Stimulated activated CD4-positive, alpha-beta T cell treated with anti-CD3 and anti-CD28 coated beads, Interleukin-1b, Interleukin-23, amount 100 ng/mL, for 24 hours (primary cell): ENCODE measurements around the gene RNF167.
A peak's percentile ranks its signal among the peaks of the same experiment; 100 is the strongest.

ENCODE experiments used
- DNase-seq, 4 experiments: peaks; one replicate each; pipeline ENCODE4 v3.0.0-alpha.2; 2020; ENCODE audit warnings: low read depth in 4 of 4, low spot score in 1 of 4

The RNF167 gene

DNA sequence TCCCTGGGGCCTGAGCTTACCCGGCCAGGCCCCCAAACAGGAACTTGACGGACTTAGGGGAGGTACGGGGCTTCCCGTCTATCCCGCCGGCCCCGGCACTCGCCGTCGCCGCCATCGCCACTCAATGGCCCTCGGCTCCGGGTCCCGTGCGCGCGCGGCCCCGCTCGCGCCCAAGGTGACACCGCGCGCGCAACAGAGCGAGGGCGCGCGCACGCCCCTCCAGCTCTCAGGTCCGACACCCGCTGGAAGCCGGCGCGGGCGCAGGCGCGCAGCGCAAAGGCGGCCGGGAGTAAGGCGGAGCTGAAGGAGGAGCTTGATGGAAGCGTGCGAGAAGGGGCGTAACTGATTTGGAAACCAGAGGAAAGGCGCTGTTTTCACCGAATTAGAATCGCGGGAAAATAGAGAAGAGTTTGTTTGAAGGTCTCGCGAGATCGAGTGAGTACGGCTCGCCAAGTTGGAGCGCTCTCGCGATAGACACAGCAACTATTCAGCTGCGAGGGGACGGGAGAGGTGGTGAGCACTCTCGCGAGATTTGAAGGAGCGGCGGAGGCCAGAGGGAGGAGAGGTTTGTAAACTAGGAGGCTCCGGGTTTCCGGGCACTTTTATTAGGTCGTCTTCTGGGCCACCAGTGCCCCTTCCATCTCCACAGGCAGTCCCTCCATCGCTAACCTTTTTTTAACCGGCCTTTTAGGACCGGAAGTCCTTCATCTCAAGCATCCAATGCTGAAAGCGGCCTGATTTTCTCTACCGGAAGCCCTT lies at the start of gene RNF167, which contains the start of gene SLC25A11:
TSS of gene RNF167 (plus strand) at position 473 of the 759 bp plus-strand sequence. CDS start 642 bp downstream, outside the sequence.
TSS of gene SLC25A11 (minus strand) at position 251 of the 759 bp plus-strand sequence. CDS start at position 115, 136 bp downstream.
- peak; percentile 84 to 92 (median 88) for DNase-seq

DNA sequence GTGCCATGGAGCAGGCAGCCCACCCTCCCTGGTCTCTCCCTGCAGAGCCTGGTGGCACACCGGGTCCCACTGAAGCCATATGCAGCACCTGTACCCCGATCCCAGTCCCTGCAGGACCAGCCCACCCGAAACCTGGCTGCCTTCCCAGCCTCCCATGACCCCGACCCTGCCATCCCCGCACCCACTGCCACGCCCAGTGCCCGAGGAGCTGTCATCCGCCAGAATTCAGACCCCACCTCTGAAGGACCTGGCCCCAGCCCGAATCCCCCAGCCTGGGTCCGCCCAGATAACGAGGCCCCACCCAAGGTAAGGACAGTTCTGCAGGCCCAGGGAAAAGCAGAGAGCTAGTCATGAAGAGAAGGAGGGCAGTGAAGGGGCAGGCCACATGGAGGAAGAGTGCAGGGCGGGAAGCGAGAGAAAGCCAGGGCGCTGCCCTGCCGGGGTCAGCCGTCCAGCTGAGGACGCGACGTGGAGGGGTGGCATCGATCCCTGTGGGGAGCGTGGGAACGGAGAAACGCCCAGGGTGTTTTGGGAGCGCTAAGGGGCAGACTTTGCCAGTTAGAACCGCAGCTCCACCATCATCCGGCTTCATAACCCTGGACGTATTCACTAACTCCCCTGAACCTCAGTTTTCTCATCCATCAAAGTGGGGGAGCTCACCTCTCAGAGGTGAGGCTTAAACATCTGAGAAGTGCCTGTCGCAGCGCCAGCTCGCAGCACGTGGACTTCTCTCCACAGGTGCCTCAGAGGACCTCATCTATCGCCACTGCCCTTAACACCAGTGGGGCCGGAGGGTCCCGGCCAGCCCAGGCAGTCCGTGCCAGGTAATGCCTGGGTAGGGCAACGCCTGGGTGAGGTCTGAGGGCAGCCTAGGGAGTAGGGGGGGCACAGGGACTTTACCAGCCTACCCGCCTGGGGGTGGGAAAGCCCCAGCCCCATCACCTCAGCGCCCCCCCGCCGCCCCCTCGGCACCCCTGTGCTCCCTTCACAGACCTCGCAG lies 48.4 kb upstream of the RNF167 start:
- no peak for DNase-seq

DNA sequence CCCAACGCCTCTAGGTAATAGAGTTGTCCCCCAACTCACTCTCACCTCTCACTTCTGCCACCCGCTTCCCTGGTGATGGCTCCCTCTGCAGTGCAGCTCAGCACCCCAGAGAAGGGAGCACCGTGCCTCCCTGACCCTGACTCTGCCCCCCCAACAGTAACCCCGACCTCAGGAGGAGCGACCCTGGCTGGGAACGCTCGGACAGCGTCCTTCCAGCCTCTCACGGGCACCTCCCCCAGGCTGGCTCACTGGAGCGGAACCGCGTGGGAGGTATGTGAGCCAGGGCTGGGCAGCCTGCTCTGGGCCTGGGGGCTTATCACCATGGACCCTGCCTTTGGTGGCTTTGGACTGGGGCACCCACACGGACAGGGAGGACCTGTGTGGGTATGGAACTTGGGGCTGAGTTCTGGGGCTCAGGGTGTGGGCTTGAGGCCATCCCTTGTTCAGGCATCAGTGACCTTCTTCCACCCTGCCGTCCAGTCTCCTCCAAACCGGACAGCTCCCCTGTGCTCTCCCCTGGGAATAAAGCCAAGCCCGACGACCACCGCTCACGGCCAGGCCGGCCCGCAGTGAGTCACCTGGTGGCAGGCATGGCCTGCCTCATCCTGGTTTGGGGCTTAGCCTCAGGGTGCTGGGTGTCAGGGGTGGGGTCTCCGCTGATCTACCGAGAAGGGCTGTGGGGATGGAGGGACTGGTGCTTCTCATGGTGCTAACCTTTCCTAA lies 47.4 kb upstream of the RNF167 start:
- DNase-seq = no peak

DNA sequence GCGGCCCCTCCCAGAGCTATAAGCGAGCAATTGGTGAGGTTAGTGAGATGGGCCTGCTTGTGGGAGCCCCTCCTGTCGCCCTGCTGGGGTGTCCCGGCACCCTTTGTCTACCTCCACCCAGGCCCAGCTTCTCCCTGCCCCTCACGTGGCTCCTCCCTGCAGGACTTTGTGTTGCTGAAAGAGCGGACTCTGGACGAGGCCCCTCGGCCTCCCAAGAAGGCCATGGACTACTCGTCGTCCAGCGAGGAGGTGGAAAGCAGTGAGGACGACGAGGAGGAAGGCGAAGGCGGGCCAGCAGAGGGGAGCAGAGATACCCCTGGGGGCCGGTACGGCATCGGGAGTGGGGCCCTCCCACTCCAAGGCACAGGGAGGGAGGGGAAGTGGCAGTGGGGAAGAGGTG lies 46.8 kb upstream of the RNF167 start:
- DNase-seq = no peak

DNA sequence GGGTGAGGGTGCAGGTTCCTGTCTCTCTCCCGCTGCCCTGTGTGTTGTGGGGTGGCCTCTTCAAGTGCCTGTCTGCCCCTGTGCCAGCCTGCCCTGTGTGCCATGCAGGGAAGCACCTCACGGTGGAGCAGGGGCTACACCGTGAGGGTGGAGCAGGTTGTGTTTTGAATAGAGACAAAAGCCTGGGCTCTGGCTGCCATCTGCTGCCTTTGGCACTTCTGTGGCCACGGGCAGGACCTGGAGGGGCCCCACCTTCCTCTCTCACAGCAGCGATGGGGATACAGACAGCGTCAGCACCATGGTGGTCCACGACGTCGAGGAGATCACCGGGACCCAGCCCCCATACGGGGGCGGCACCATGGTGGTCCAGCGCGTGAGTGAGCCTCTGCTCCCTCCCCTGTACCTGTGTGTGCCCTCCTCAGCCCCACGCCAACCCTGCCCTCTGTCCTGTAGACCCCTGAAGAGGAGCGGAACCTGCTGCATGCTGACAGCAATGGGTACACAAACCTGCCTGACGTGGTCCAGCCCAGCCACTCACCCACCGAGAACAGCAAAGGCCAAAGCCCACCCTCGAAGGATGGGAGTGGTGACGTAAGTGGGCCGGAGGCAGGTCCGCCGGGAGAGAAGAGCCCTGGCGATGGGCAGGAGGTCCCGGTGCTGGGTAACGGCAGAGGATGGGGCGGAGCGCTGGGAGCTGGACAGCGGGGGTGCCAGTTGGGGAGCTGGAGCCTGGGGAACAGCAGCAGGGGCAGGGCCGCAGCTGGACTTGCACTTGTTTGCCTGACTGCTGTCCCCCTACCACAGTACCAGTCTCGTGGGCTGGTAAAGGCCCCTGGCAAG lies 46.1 kb upstream of the RNF167 start:
- no peak for DNase-seq

DNA sequence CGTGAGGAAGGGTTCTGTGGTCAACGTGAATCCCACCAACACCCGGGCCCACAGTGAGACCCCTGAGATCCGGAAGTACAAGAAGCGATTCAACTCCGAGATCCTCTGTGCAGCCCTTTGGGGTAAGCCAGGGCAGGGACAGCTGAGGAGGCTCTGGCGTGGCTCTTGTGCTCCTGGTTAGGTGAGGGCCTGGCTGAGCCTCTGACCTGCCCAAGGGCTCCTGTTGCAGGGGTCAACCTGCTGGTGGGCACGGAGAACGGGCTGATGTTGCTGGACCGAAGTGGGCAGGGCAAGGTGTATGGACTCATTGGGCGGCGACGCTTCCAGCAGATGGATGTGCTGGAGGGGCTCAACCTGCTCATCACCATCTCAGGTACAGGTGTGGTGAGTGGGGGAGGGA lies 44.9 kb upstream of the RNF167 start:
- DNase-seq = no peak

DNA sequence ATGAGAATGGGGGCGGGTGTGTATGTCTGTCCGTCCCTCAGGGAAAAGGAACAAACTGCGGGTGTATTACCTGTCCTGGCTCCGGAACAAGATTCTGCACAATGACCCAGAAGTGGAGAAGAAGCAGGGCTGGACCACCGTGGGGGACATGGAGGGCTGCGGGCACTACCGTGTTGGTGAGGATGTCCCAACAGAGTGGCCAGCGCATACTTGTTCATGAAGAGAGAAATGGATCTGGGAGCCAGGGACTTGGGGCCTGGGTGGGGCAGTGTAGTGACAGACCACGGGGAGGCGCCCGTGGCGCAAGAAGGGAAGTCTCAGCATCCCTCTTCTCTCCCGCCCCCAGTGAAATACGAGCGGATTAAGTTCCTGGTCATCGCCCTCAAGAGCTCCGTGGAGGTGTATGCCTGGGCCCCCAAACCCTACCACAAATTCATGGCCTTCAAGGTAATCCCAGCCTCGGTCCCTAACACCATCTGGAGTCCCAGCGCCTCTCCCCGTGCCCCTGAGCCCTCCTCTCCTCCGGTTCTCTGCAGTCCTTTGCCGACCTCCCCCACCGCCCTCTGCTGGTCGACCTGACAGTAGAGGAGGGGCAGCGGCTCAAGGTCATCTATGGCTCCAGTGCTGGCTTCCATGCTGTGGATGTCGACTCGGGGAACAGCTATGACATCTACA lies 44.3 kb upstream of the RNF167 start:
- DNase-seq = no peak

DNA sequence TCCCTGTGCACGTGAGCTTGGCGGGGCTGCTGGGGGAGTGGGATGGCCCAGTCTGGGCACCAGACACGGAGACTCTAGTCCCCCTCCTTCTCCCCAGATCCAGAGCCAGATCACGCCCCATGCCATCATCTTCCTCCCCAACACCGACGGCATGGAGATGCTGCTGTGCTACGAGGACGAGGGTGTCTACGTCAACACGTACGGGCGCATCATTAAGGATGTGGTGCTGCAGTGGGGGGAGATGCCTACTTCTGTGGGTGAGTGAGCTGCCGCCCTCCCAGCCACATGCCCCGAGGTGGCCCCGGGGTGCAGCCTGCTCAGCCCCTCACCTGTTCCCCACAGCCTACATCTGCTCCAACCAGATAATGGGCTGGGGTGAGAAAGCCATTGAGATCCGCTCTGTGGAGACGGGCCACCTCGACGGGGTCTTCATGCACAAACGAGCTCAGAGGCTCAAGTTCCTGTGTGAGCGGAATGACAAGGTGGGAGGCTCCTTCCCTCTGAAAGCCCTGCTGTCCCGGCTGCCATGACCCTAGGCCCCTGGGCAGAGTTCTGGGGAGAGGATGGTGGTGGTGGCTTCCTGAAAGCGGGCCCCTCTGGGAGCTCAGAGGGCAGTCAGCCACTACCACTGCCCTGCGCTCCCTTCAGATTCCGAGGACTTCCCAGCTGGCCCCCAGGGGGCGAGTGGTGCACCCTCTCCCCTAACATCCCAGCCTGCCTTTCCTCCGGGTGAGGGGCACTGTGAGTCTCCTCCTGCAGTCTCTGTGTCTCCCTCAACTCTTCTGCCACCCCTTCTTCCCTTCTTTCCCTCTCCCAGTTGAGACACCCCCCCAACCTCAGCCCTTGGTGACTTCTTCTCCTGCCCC lies 43.5 kb upstream of the RNF167 start:
- no peak for DNase-seq

DNA sequence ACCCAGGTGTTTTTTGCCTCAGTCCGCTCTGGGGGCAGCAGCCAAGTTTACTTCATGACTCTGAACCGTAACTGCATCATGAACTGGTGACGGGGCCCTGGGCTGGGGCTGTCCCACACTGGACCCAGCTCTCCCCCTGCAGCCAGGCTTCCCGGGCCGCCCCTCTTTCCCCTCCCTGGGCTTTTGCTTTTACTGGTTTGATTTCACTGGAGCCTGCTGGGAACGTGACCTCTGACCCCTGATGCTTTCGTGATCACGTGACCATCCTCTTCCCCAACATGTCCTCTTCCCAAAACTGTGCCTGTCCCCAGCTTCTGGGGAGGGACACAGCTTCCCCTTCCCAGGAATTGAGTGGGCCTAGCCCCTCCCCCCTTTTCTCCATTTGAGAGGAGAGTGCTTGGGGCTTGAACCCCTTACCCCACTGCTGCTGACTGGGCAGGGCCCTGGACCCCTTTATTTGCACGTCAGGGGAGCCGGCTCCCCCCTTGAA lies 42.8 kb upstream of the RNF167 start:
- no peak for DNase-seq

DNA sequence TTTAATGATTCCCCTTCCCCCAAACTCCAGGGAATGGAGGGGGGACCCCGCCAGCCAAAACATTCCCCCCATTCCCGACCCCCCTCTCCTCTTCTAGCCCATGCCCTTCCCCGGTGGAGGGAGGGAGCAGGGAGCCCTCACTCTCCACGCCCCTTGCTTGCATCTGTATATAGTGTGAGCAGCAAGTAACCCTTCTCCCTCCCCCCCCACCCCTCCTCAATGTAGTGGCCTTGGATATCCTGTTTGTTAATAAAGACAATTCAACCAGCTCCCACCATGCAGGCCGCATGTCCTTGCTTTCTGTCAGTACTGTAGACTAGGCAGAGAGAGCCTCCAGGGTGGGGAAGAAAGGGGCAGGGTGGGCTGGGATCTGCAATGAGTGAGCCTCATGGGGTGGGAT lies 42.3 kb upstream of the RNF167 start:
- DNase-seq = no peak

DNA sequence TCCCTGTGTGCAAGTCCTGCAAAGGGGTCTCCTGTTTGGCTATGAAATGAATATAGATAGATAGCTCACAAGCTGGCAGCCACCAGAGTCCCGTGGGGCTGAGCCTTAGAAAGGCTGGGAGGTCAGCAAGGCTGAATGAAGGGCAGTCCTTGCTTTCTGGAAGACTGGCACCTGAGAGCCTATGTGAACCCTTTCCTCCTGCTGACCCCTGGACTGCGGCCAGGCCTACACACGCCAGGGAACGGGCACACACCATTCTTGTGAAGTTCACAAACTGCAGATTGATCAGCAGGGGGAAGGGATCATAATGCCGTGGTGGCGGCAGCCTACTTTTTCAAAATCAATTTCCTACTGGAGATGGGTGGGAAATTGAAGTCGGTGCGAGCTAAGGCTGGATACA lies 41.7 kb upstream of the RNF167 start:
- no peak for DNase-seq

DNA sequence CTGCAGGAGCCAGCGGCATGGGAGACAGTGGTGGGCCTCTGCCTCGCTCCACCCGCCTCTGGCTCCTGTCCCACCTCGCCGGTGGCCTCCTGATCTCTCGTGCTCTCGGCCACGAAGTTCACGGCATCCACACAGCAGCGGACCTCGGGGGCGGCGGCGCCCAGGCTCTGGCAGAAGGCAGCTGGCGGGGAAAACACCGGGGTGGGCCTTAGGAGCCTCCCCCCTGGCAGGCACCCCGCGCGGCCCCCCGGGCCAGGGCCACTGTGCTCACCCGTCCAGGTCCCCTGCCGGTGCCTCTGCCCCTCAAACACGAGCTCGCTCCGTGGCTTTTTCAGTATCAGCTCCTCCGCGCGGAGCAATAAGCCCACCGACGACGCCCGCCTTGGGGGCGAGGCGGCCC lies 41.1 kb upstream of the RNF167 start:
- DNase-seq = no peak

DNA sequence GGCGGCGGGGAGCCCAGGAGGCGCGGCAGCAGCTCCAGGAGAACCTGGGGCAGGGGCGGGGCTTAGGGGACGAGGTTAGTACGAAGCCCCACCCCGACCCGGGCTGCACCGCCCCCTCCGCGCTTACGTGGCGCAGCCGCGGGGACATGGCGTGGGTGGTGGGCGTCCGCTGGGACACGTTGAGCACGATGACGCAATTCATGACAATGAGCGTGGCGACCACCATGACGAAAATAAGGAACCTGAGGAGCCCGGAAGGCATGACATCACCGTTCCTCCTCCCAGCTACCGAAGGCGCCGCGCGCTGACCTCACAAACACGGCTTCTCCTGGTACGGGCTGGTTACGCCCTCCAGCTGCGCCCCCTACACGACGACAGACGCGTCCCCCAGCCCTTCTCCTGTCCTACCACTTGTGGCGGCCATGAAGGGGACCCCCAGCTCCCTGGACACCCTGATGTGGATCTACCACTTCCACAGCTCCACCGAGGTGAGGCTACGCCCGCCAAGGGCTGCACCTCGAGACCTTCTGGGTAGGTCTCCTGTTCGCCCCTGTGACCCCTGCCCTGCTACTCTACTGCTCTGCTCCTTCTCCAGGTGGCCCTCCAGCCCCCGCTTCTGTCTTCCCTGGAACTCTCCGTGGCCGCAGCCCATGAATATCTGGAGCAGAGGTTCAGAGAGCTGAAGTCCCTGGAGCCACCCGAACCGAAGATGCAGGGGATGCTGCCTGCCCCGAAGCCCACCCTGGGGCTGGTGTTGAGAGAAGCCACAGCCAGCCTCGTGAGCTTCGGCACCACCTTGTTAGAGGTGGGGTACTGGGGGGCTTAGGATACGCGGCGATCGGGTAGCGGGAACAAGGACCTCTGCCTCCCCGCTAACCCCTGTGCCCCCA lies 40.5 kb upstream of the RNF167 start, which contains the start of gene C17orf107:
TSS of gene C17orf107 (plus strand) at position 196 of the 890 bp plus-strand sequence. CDS start at position 423, 227 bp downstream.
- peak; percentile 91 to 93 (median 92) for DNase-seq

DNA sequence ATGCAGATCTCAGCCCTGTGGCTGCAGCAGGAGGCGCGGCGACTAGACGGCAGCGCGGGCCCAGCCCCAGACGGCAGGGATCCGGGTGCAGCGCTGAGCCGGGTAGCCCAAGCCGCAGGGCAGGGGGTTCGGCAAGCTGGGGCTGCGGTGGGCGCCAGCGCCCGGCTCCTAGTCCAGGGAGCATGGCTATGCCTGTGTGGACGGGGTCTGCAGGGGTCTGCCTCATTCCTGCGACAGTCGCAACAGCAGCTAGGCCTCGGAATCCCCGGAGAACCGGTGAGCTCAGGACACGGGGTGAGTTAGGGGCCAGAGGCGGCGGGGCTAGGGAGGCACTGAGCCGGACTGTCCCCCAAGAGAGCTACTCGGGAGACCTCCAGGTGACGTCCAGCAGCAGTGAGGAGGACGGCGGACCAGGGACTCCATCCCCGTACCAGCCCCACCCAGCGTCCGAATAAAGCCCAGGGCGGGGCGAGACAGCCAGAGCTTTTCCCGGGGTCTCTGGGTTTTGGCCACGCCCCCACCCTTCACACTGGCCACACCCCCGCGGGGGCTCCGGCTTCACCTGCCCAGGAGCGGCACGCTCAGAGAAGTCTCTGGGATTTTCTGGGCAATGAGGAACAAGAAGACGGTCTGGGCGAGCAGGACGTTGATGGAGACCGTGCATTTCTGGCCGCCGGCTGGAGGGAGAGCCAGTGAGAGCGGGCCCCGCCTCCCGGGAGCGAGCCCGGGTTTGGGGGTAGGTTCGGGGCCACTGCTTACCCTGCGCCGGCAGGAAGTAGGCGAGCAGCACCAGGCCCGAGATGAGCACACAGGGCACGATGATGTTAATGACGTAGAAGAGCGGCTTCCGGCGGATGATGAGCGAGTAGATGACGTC lies 39.6 kb upstream of the RNF167 start:
- DNase-seq = no peak

DNA sequence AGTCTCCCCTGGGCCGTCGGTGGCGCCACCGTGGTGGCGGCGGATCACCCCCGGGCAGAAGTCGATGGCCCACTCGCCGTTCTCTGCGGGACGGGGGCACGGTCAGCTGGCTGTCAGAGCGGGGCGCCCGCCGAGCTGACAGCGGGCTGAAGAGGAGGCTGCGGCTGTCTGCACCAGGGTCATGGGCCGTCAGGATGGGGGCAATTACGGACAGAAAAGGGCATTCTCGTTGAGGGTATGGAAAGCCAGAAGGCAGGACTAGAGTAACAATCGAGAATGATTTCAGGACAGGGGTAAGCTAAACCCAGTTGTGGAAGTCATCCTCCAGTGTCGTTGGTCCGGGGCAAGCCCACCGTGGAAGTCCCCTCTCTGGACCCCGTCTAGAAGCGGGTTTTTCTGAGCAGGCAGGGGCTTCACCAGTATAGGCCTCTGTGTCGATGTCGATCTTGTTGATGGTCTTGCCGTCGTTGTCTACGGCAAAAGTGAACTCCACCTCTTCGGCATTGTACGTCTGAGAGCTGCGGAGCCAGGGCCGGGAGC lies 38.9 kb upstream of the RNF167 start:
- no peak for DNase-seq

DNA sequence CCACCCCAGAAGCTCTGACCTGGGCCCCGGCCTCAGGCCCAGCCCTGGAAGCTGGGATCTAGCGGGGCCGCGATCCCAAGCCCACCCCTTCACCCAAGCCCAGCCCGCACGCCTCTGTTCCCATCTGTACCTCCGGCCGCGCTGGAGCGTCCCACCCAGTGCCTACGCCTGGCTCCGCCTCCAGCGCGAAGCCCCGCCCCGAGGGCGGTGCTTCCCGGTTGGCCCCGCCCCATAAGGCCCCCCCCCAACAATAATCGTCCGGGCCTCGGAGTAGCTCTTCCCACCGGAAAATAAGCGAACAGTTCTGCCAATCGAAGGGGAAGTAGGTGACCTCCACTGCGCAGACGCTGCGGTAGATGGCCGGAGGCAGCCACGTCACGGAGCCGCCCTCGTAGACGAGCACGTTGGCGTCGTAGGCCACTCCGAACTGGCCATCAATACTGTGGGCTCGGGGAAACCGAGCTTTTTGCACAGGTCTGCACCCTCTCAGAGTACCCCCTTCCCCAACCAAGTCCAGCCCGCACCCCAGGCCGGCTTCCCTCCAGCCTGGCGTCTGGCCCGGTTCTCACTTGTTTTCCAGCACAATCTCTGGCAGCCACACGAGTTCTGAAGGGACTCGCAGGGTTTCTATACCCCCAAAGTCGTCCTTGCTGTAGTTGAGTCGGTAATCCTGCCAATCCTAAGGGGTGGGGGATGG lies 38.3 kb upstream of the RNF167 start:
- DNase-seq = no peak
